ENCODE results near the gene MRPL24. TPM values are rescaled to one million over a fixed set of nuclear protein-coding genes. Genes with fewer than 3 reads are reported as not detected.

Gene MRPL24
- polyA plus RNA-seq, 2 of the 4 experiments (the other 2 are of a cell fraction): 170 to 198 TPM

GRCh38 chr1:156752843-156753482 lies 12.1 kb upstream of the MRPL24 start:
- FAIRE-seq: no peak
- ATAC-seq: no peak
- WGBS (ENCODE audit: missing lambda C conversion rate): 73% methylated on average over 1 of the region's 1 CpG
- peak overlapping the region; percentile 87 for H3K4me2 ChIP-seq
- peak overlapping the region; percentile 99 to 100; a peak in 4 of 6 replicates for H3K27ac ChIP-seq
- CTCF ChIA-PET: interaction anchor here (1.0 to 5.4 kb wide), 10 partner anchors 8 to 175 kb away, joined by 3 to 36 read pairs (median 4); partner anchors contain the start of genes MRPL24 and PRCC
- H3K4me1 ChIP-seq: peaks cover 25% of the 10 kb centered on the region
- no peaks in the 10 kb centered on the region for H3K9me3 ChIP-seq
- no peak for TF ChIP-seq REST (IDR thresholded peaks at IDR 0.05)
- no peak for TF ChIP-seq BHLHE40 (IDR thresholded peaks at IDR 0.05; ENCODE audit: low read depth, low read length)
- TF ChIP-seq POLR2AphosphoS2 (conservative IDR thresholded peaks at IDR 0.05; ENCODE audit: low read length): no peak
- TF ChIP-seq ESRRA (IDR thresholded peaks at IDR 0.05; ENCODE audit: borderline replicate concordance, low read length): no peak
- TF ChIP-seq PHF8 (IDR thresholded peaks at IDR 0.05; ENCODE audit: borderline replicate concordance, low read depth): no peak
- TF ChIP-seq KDM5A (IDR thresholded peaks at IDR 0.05): no peak
- TF ChIP-seq ZFP36 (IDR thresholded peaks at IDR 0.05; ENCODE audit: borderline replicate concordance, partially characterized antibody): no peak
- TF ChIP-seq CHD4 (IDR thresholded peaks at IDR 0.05; ENCODE audit: borderline replicate concordance): no peak
- TF ChIP-seq HES2 (IDR thresholded peaks at IDR 0.05): no peak
- no peak for TF ChIP-seq TFCP2L1 (CRISPR knock-in tag; IDR thresholded peaks at IDR 0.05)
- POLR2A ChIA-PET: interaction anchor here (2.5 to 2.8 kb wide), 3 partner anchors 11 to 25 kb away, joined by 22 to 50 read pairs (median 32); partner anchors contain the start of genes ISG20L2, METTL25B, MRPL24 and PRCC
- peak in 1 of 2 experiments; percentile 11 for DNase-seq (ENCODE audit: low read depth in 1 of 2, low spot score in 1 of 2)
- peak overlapping the region; percentile 92 for H3K4me3 ChIP-seq

GRCh38 chr1:156751757-156752481 lies 11.0 kb upstream of the MRPL24 start:
- Histone ChIP-seq H3K4me1 (peaks cover 31% of the 10 kb centered on the region), H3K4me3 (peak overlapping the region; percentile 92), H3K27ac (peak overlapping the region; percentile 99 to 100), H3K4me2 (peak overlapping the region; percentile 87), H3K9me3 (no peaks in the 10 kb centered on the region)
- CTCF ChIA-PET: interaction anchor here (0.8 to 5.4 kb wide), 22 partner anchors 9 to 176 kb away, joined by 3 to 36 read pairs (median 3); partner anchors contain the start of genes MRPL24 and PRCC
- FAIRE-seq (no peak), DNase-seq (ENCODE audit: low read depth in 1 of 2, low spot score in 1 of 2) (peak; percentile 83 to 96), ATAC-seq (peak; percentile 59 to 67)
- POLR2A ChIA-PET: interaction anchor here (0.6 to 2.8 kb wide), 5 partner anchors 9 to 24 kb away, joined by 5 to 50 read pairs (median 22); partner anchors contain the start of genes ISG20L2, METTL25B, MRPL24 and PRCC
- 2% methylated on average over 25 of the region's 68 CpGs for WGBS (ENCODE audit: missing lambda C conversion rate)
- no peak for TF ChIP-seq RNF2 (IDR thresholded peaks at IDR 0.05; ENCODE audit: borderline replicate concordance, low read depth)
- TF ChIP-seq PBX3 (IDR thresholded peaks at IDR 0.05): peak; percentile 66; the same call in 1 of the 2 replicates
- TF ChIP-seq EHMT2 (IDR thresholded peaks at IDR 0.05; ENCODE audit: low read depth): no peak
- TF ChIP-seq FOSB (CRISPR knock-in tag; IDR thresholded peaks at IDR 0.05): no peak
- peak; percentile 96 for TF ChIP-seq MAZ (IDR thresholded peaks at IDR 0.05; ENCODE audit: borderline replicate concordance, low read depth, low read length)
- peak; percentile 93 for TF ChIP-seq MYC (IDR thresholded peaks at IDR 0.05; ENCODE audit: borderline replicate concordance, low read length)
- no peak for TF ChIP-seq CTCF (IDR thresholded peaks at IDR 0.05)
- TF ChIP-seq BCL3 (IDR thresholded peaks at IDR 0.05): 0 out of 3 replicates have a peak, but pooled peaks have one; percentile 64
- TF ChIP-seq USF2 (IDR thresholded peaks at IDR 0.05): no peak
- TF ChIP-seq HOXA7 (CRISPR knock-in tag; IDR thresholded peaks at IDR 0.05): no peak
- TF ChIP-seq PHF8 (IDR thresholded peaks at IDR 0.05; ENCODE audit: borderline replicate concordance, low read depth): peak; percentile 68
- TF ChIP-seq HOXB13 (CRISPR knock-in tag; IDR thresholded peaks at IDR 0.05; ENCODE audit: low read depth): no peak
- TF ChIP-seq E2F6 (IDR thresholded peaks at IDR 0.05; ENCODE audit: borderline replicate concordance, low read depth): peak; percentile 94
- no peak for TF ChIP-seq HES2 (IDR thresholded peaks at IDR 0.05)

Data from A549 (cell line).